B cell (primary cell): ENCODE measurements around the gene TRMT112.

Experiments
- EZH2 ChIP-seq: IDR thresholded peaks from 2 replicates; pipeline ENCODE4 v1.6.1; 2012; ENCODE audit warnings: borderline replicate concordance, low read depth, mild to moderate bottlenecking, moderate library complexity, low read length; ENCODE audit not compliant: insufficient read depth, poor library complexity, severe bottlenecking
- TF ChIP-seq, protein P1 (sequence below): fragments of 200-600 bp; IDR thresholded peaks from one replicate; pipeline ENCODE4 v1.8.0; 2022; ENCODE audit warnings: antibody characterized with exemption, mild to moderate bottlenecking

- TF ChIP-seq, protein P1, sequence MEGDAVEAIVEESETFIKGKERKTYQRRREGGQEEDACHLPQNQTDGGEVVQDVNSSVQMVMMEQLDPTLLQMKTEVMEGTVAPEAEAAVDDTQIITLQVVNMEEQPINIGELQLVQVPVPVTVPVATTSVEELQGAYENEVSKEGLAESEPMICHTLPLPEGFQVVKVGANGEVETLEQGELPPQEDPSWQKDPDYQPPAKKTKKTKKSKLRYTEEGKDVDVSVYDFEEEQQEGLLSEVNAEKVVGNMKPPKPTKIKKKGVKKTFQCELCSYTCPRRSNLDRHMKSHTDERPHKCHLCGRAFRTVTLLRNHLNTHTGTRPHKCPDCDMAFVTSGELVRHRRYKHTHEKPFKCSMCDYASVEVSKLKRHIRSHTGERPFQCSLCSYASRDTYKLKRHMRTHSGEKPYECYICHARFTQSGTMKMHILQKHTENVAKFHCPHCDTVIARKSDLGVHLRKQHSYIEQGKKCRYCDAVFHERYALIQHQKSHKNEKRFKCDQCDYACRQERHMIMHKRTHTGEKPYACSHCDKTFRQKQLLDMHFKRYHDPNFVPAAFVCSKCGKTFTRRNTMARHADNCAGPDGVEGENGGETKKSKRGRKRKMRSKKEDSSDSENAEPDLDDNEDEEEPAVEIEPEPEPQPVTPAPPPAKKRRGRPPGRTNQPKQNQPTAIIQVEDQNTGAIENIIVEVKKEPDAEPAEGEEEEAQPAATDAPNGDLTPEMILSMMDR: no peak
- TF ChIP-seq EZH2: no peak
These were observed 3.2 kb upstream of the TRMT112 start for GRCh38 chr11:64320556-64320955.
